Tibial artery (tissue), 4 donors: ENCODE measurements around the gene KRT14.
A peak's percentile ranks its signal among the peaks of the same experiment; 100 is the strongest.
"Not testable (repeated sequence)": the region's sequence is repeated elsewhere in the genome, so short reads cannot be mapped to it uniquely, and the experiment has no call there.

Source experiments
- DNase-seq, 2 donors: peaks; one replicate each; pipeline ENCODE4 v3.0.0-alpha.2; 2019
- H3K27ac ChIP-seq, 2 donors: fragments of 200-600 bp; sonication (generic) in 1 of 2; 1 replicate in 1 of 2; 2 replicates in 1 of 2; pipeline ENCODE4 v1.5.1; 2018 to 2019; ENCODE audit warnings: mild to moderate bottlenecking in 1 of 2
- H3K27me3 ChIP-seq, 2 donors: fragments of 200-600 bp; sonication (generic) in 1 of 2; one replicate each; pipeline versions ENCODE4 v1.5.1 to v1.6.0; 2016 to 2019
- H3K36me3 ChIP-seq, 3 donors: fragments of 200-600 bp; sonication (generic) in 2 of 3; one replicate each; pipeline ENCODE4 v1.5.1; 2016 to 2019; ENCODE audit warnings: mild to moderate bottlenecking in 2 of 3
- H3K4me1 ChIP-seq, 4 donors: fragments of 200-600 bp; sonication (generic) in 2 of 4; 1 replicate in 3 of 4; 2 replicates in 1 of 4; pipeline ENCODE4 v1.5.1; 2016 to 2019
- H3K4me3 ChIP-seq, 2 donors: fragments of 200-600 bp; sonication (generic) in 1 of 2; 1 replicate in 1 of 2; 2 replicates in 1 of 2; pipeline ENCODE4 v1.5.1; 2018 to 2019; ENCODE audit warnings: mild to moderate bottlenecking in 2 of 2
- H3K9me3 ChIP-seq, 3 donors: fragments of 200-600 bp; sonication (generic) in 1 of 3; one replicate each; pipeline ENCODE4 v1.5.1; 2016 to 2019
- CTCF ChIP-seq, 2 experiments: fragments of 200-600 bp in 1 of 2; fragments of 450-650 bp in 1 of 2; IDR thresholded peaks; one replicate each; pipeline ENCODE4 v1.5.1; 2017 to 2019; ENCODE audit warnings: antibody characterized with exemption in 2 of 2, mild to moderate bottlenecking in 1 of 2, moderate library complexity in 1 of 2
- intact Hi-C: fragments of 100-400 bp; cut with DNase I; formaldehyde crosslinking; loops from one replicate; pipeline ENCODE4 v1.15.0; 2023; ENCODE audit warnings: low total_unique reads

The KRT14 gene

GRCh38 chr17:41592601-41593305, 6.1 kb upstream of the KRT14 start:
- peaks cover 0 to 14% (median 4%) of the 10 kb centered on the region in 4 donors for H3K4me1 ChIP-seq
- no peak overlapping the region for H3K27ac ChIP-seq
- no peak overlapping the region for H3K4me3 ChIP-seq
- intact Hi-C loops: no loop called here
- no peaks in the 10 kb centered on the region for H3K36me3 ChIP-seq
- no peaks in the 10 kb centered on the region for H3K9me3 ChIP-seq
- TF ChIP-seq CTCF (IDR thresholded peaks at IDR 0.05): no peak
- H3K27me3 ChIP-seq: peaks cover 0 to 8% of the 10 kb centered on the region in 2 donors
- no peak for DNase-seq

- TF ChIP-seq CTCF (IDR thresholded peaks at IDR 0.05): no peak
- peaks cover 0 to 8% of the 10 kb centered on the region in 2 donors for H3K27me3 ChIP-seq
- intact Hi-C loops: no loop called here
Measured at GRCh38 chr17:41589301-41589700, 2.6 kb upstream of the KRT14 start.

GRCh38 chr17:41588126-41588810, 1.6 kb upstream of the KRT14 start:
- TF ChIP-seq CTCF (IDR thresholded peaks at IDR 0.05): no peak
- H3K4me3 ChIP-seq: no peak overlapping the region
- H3K9me3 ChIP-seq: no peaks in the 10 kb centered on the region
- intact Hi-C loops: no loop called here
- H3K36me3 ChIP-seq: no peaks in the 10 kb centered on the region
- peaks cover 0 to 14% (median 4%) of the 10 kb centered on the region in 4 donors for H3K4me1 ChIP-seq
- peaks cover 0 to 6% of the 10 kb centered on the region in 2 donors for H3K27me3 ChIP-seq
- no peak overlapping the region for H3K27ac ChIP-seq
- DNase-seq: peak in 1 of 2 donors; percentile 73

More at GRCh38 chr17:41589301-41589700, 2.6 kb upstream of the KRT14 start:
- Histone ChIP-seq H3K27ac (no peak overlapping the region), H3K4me1 (peaks cover 0 to 14% (median 4%) of the 10 kb centered on the region in 4 donors), H3K36me3 (no peaks in the 10 kb centered on the region), H3K9me3 (no peaks in the 10 kb centered on the region), H3K4me3 (no peak overlapping the region)
- no peak for DNase-seq

GRCh38 chr17:41585301-41586056, 1.2 kb downstream of the KRT14 start:
- DNase-seq: no peak
- H3K9me3 ChIP-seq: no peaks in the 10 kb centered on the region
- no peak for TF ChIP-seq CTCF (IDR thresholded peaks at IDR 0.05)
- intact Hi-C loops: no loop called here
- peaks cover 0 to 5% of the 10 kb centered on the region in 2 donors for H3K27me3 ChIP-seq
- H3K4me1 ChIP-seq: peaks cover 0 to 14% (median 4%) of the 10 kb centered on the region in 4 donors
- H3K36me3 ChIP-seq: no peaks in the 10 kb centered on the region
- H3K27ac ChIP-seq: no peak overlapping the region
- no peak overlapping the region for H3K4me3 ChIP-seq

- H3K27ac ChIP-seq, DNase-seq, H3K27me3 ChIP-seq, H3K4me3 ChIP-seq, H3K9me3 ChIP-seq, intact Hi-C loops, H3K36me3 ChIP-seq: not testable (repeated sequence)
- peaks cover 0 to 16% (median 7%) of the 10 kb centered on the region in 4 donors for H3K4me1 ChIP-seq
Measured at GRCh38 chr17:41584331-41584927, 2.3 kb downstream of the KRT14 start.
